ENCODE measurements around the gene SBNO2.

SBNO2 gene

DNA sequence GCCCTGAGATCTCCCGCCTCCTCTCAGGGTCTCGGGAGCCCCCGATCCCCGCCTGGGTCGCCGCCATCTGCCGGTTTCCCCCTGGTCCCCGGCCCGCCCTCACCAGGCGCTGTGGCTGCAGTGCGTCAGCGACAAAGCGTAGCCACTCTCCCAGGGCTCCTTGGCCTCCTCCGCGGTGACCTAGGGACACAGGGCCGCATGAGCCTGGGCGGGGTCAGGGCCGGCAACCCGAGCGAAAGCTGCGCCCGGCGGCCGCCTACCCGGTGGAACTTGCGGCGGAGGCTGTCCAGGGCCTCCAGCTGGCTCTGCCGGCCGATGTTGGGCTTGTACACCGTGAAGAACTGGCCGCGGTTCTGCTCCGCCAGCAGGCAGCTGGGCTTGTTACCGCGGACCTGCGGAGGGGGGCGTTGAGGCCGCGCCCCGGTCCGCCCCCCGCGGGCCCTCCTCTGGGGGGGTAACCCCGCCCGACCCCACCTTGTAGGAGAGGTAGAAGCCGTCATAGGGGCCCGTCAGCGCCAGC lies 65.0 kb downstream of the SBNO2 start:
- no peak overlapping the region for H3K4me3 ChIP-seq (ENCODE audit: low read length, poor library complexity, severe bottlenecking)
- no peak overlapping the region for H3K4me2 ChIP-seq (ENCODE audit: low read depth, low read length, poor library complexity, severe bottlenecking)
- H3K9me2 ChIP-seq (replicated peaks; ENCODE audit: low read depth, low read length), result no peaks in the 10 kb centered on the region
- H3K9ac ChIP-seq (ENCODE audit: low read depth, low read length, poor library complexity, severe bottlenecking), result no peak overlapping the region
- peaks cover 21% of the 10 kb centered on the region for H3K79me2 ChIP-seq (ENCODE audit: insufficient read depth, low read length)
- H2AFZ ChIP-seq (ENCODE audit: low read length), result no peak overlapping the region
- no peaks in the 10 kb centered on the region for H3K9me3 ChIP-seq (ENCODE audit: insufficient read depth, low read depth, low read length)
- H3F3A ChIP-seq (ENCODE audit: low read depth), result no peaks in the 10 kb centered on the region
- peaks cover 21% of the 10 kb centered on the region for H4K20me1 ChIP-seq (ENCODE audit: insufficient read depth, low read length, poor library complexity, severe bottlenecking)
- H3K27me3 ChIP-seq (ENCODE audit: insufficient read depth, low read length, poor library complexity, severe bottlenecking), result no peaks in the 10 kb centered on the region
- peaks cover 16% of the 10 kb centered on the region; the same call in 1 of the 2 replicates for H3K36me3 ChIP-seq (ENCODE audit: insufficient read depth, low read length)
- no peak for TF ChIP-seq EZH2phosphoT487 (IDR thresholded peaks at IDR 0.05; ENCODE audit: borderline replicate concordance)
- TF ChIP-seq, protein P1, sequence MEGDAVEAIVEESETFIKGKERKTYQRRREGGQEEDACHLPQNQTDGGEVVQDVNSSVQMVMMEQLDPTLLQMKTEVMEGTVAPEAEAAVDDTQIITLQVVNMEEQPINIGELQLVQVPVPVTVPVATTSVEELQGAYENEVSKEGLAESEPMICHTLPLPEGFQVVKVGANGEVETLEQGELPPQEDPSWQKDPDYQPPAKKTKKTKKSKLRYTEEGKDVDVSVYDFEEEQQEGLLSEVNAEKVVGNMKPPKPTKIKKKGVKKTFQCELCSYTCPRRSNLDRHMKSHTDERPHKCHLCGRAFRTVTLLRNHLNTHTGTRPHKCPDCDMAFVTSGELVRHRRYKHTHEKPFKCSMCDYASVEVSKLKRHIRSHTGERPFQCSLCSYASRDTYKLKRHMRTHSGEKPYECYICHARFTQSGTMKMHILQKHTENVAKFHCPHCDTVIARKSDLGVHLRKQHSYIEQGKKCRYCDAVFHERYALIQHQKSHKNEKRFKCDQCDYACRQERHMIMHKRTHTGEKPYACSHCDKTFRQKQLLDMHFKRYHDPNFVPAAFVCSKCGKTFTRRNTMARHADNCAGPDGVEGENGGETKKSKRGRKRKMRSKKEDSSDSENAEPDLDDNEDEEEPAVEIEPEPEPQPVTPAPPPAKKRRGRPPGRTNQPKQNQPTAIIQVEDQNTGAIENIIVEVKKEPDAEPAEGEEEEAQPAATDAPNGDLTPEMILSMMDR (conservative IDR thresholded peaks at IDR 0.05; ENCODE audit: low read length), result no peak
- peaks cover 11% of the 10 kb centered on the region for H3K4me1 ChIP-seq (ENCODE audit: insufficient read depth, low read length, poor library complexity, severe bottlenecking)

DNA sequence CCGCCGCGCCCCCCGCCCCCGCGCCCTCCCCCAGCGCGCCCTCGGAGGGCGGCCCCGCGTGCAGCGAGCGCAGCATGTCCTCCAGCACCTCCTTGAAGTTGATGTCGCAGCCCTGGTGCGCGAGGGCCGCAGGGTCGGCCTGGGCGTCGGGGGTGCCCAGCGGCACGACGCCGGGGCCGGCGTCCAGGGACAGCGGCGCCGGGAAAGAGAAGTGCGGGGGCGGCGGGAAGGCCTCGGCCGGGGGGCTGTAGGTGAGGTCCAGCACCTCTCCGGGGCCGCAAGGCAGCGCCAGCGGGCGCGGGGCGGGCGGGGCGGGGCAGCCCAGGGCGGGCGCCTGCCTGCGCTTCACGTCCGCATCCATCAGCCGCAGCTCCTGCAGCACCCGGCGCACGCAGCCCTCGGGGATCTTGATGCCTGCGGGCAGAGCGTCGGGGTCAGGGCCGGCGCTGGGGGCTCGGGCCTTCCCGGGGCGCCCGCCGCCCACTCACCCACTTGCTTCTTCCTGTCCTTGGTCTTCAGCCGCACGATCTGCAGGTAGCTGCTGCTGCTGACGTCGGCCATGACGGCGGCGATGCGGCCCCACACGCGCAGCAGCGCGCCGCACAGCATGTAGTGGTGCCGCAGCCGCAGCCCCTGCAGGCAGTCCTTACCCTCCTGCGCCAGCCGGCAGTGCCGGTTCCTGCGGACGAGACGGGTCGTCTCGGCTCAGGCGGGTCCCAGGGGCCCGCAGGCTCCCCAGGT lies 65.6 kb downstream of the SBNO2 start:
- H3K4me1 ChIP-seq (ENCODE audit: insufficient read depth, low read length, poor library complexity, severe bottlenecking), result peaks cover 11% of the 10 kb centered on the region
- H2AFZ ChIP-seq (ENCODE audit: low read length), result no peak overlapping the region
- TF ChIP-seq, protein P1 (conservative IDR thresholded peaks at IDR 0.05; ENCODE audit: low read length), result no peak
- TF ChIP-seq EZH2phosphoT487 (IDR thresholded peaks at IDR 0.05; ENCODE audit: borderline replicate concordance), result no peak
- no peak overlapping the region for H3K9ac ChIP-seq (ENCODE audit: low read depth, low read length, poor library complexity, severe bottlenecking)
- peaks cover 10% of the 10 kb centered on the region; the same call in 1 of the 2 replicates for H3K36me3 ChIP-seq (ENCODE audit: insufficient read depth, low read length)
- H3F3A ChIP-seq (ENCODE audit: low read depth), result no peaks in the 10 kb centered on the region
- H3K27me3 ChIP-seq (ENCODE audit: insufficient read depth, low read length, poor library complexity, severe bottlenecking), result no peaks in the 10 kb centered on the region
- peaks cover 21% of the 10 kb centered on the region for H3K79me2 ChIP-seq (ENCODE audit: insufficient read depth, low read length)
- peaks cover 21% of the 10 kb centered on the region for H4K20me1 ChIP-seq (ENCODE audit: insufficient read depth, low read length, poor library complexity, severe bottlenecking)
- no peaks in the 10 kb centered on the region for H3K9me3 ChIP-seq (ENCODE audit: insufficient read depth, low read depth, low read length)
- no peaks in the 10 kb centered on the region for H3K9me2 ChIP-seq (replicated peaks; ENCODE audit: low read depth, low read length)
- no peak overlapping the region for H3K4me3 ChIP-seq (ENCODE audit: low read length, poor library complexity, severe bottlenecking)
- no peak overlapping the region for H3K4me2 ChIP-seq (ENCODE audit: low read depth, low read length, poor library complexity, severe bottlenecking)

DNA sequence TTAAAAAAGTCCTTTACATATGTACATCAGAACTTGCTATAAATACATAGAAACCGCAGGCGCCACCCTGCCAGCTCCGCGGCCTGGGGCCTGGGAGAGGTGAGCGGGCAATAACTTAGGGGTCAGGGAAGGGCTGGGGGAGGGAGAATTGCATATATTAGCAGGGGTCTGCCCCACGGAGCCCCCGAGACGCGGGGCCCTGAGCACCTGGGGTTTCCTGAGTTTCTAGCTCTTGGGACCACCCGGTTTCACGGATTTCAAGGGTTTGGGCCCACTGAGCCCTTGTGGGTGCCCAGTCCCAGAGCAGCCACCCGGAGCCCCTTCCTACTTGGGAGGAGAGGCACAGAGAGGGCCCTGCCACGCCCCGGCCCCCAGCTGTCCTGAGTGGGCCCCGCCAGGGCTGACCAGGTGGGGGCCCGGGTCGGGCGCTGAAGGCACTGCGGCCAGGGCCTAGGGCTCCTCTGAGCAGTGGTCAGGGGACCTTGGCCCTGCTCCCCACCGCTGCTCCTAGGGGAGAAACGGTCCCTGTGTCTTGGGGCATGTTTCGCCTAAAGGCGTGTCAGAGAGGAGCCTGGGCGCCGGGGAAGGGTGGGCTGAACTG lies 66.3 kb downstream of the SBNO2 start:
- Histone ChIP-seq H2AFZ (ENCODE audit: low read length) (no peak overlapping the region), H4K20me1 (ENCODE audit: insufficient read depth, low read length, poor library complexity, severe bottlenecking) (peaks cover 21% of the 10 kb centered on the region)

More for the DNA sequence above, 66.3 kb downstream of the SBNO2 start:
- H3K79me2 ChIP-seq (ENCODE audit: insufficient read depth, low read length), result peaks cover 21% of the 10 kb centered on the region
- no peak overlapping the region for H3K4me2 ChIP-seq (ENCODE audit: low read depth, low read length, poor library complexity, severe bottlenecking)
- no peak overlapping the region for H3K9ac ChIP-seq (ENCODE audit: low read depth, low read length, poor library complexity, severe bottlenecking)
- H3K4me3 ChIP-seq (ENCODE audit: low read length, poor library complexity, severe bottlenecking), result no peak overlapping the region
- no peaks in the 10 kb centered on the region for H3K9me3 ChIP-seq (ENCODE audit: insufficient read depth, low read depth, low read length)
- H3K9me2 ChIP-seq (replicated peaks; ENCODE audit: low read depth, low read length), result no peaks in the 10 kb centered on the region
- no peaks in the 10 kb centered on the region for H3K27me3 ChIP-seq (ENCODE audit: insufficient read depth, low read length, poor library complexity, severe bottlenecking)
- no peaks in the 10 kb centered on the region for H3F3A ChIP-seq (ENCODE audit: low read depth)
- peaks cover 11% of the 10 kb centered on the region for H3K4me1 ChIP-seq (ENCODE audit: insufficient read depth, low read length, poor library complexity, severe bottlenecking)
- TF ChIP-seq, protein P1 (conservative IDR thresholded peaks at IDR 0.05; ENCODE audit: low read length), result no peak
- no peak for TF ChIP-seq EZH2phosphoT487 (IDR thresholded peaks at IDR 0.05; ENCODE audit: borderline replicate concordance)
- peaks cover 10% of the 10 kb centered on the region; the same call in 1 of the 2 replicates for H3K36me3 ChIP-seq (ENCODE audit: insufficient read depth, low read length)

Measured in Loucy (cell line).